Endothelial cell of umbilical vein (primary cell): ENCODE results near the gene ADARB2. TPM values are rescaled to one million over a fixed set of nuclear protein-coding genes. Genes with fewer than 3 reads are reported as not detected.

Experiments
- BruUV-seq: library from RNA; stranded (reverse); fragments of 400-500 nt; replicated peaks from 2 replicates; lab custom pipeline; 2021; lab: Mats Ljungman, UMichigan
- CTCF ChIA-PET: fragments of 300-600, 350-600 bp; sonication (Branson Sonifier 250); formaldehyde crosslinking; loops from one replicate; lab custom pipeline; 2021; ENCODE audit warnings: antibody characterized with exemption, inconsistent platforms; lab: Charles Lee
- POLR2A ChIA-PET: fragments of 300-600, 350-600 bp; sonication (Branson Sonifier 250); formaldehyde crosslinking; loops from one replicate; lab custom pipeline; 2021; ENCODE audit warnings: antibody characterized with exemption, inconsistent platforms; lab: Charles Lee
- DNase-seq: peaks from one replicate; pipeline ENCODE4 v3.0.0-alpha.2; 2011; ENCODE audit warnings: low read depth, low spot score
- FAIRE-seq: peaks from 2 replicates; lab custom pipeline; 2011; peaks lifted over from hg19 to GRCh38; lab: Jason Lieb, UNC
- H2AFZ ChIP-seq: 2 replicates; pipeline ENCODE4 v1.6.0; 2012; ENCODE audit warnings: low read depth, low read length, control low read depth, inconsistent platforms
- H3K27ac ChIP-seq: 2 replicates; pipeline ENCODE4 v1.5.1; 2011; ENCODE audit warnings: low read depth, mild to moderate bottlenecking, control low read depth, low read length, moderate library complexity; ENCODE audit not compliant: insufficient read depth
- H3K27me3 ChIP-seq, 2 experiments: 2 replicates each; pipeline versions ENCODE4 v1.6.0 to v1.6.1; 2011; ENCODE audit warnings: low read length in 2 of 2, mixed read lengths in 1 of 2; ENCODE audit not compliant: control insufficient read depth in 2 of 2, insufficient read depth in 2 of 2
- H3K36me3 ChIP-seq, 2 experiments: 2 replicates in 1 of 2; 3 replicates in 1 of 2; pipeline ENCODE4 v1.5.1; 2011; ENCODE audit warnings: low read length in 2 of 2, mild to moderate bottlenecking in 1 of 2, moderate library complexity in 1 of 2; ENCODE audit not compliant: control insufficient read depth in 2 of 2, insufficient read depth in 2 of 2; ENCODE audit errors: extremely low read depth in 1 of 2
- H3K4me1 ChIP-seq: 3 replicates; pipeline ENCODE4 v1.5.1; 2011; ENCODE audit warnings: mild to moderate bottlenecking, low read length; ENCODE audit not compliant: control insufficient read depth, insufficient read depth; ENCODE audit errors: extremely low read depth
- H3K4me2 ChIP-seq: 2 replicates; pipeline ENCODE4 v1.6.1; 2011; ENCODE audit warnings: low read length, control low read depth, mixed read lengths; ENCODE audit not compliant: insufficient read depth
- H3K4me3 ChIP-seq, 3 experiments: fragments of 200-600 bp in 1 of 3; sonication (generic), shearing (Covaris generic) in 1 of 3; replicated peaks in 1 of 3; 2 replicates each; pipeline ENCODE4 v1.5.1; 2011 to 2016; ENCODE audit warnings: control low read depth in 3 of 3, low read length in 3 of 3, mild to moderate bottlenecking in 2 of 3, inconsistent platforms in 1 of 3, low read depth in 1 of 3, moderate library complexity in 1 of 3; ENCODE audit not compliant: insufficient read depth in 1 of 3
- H3K79me2 ChIP-seq: 2 replicates; pipeline ENCODE4 v1.6.0; 2012; ENCODE audit warnings: low read length, inconsistent platforms; ENCODE audit not compliant: control insufficient read depth, insufficient read depth
- H3K9ac ChIP-seq: replicated peaks from 2 replicates; pipeline ENCODE3; 2011; ENCODE audit warnings: low read length, control low read depth; ENCODE audit not compliant: insufficient read depth; ENCODE audit errors: extremely low read depth
- H3K9me1 ChIP-seq: replicated peaks from 3 replicates; pipeline ENCODE4 v1.6.0; 2011; ENCODE audit warnings: mild to moderate bottlenecking, low read length; ENCODE audit not compliant: control insufficient read depth, insufficient read depth; ENCODE audit errors: extremely low read depth
- H3K9me3 ChIP-seq: replicated peaks from 2 replicates; pipeline ENCODE4 v1.5.1; 2012; ENCODE audit warnings: low read length, inconsistent platforms; ENCODE audit not compliant: control insufficient read depth, insufficient read depth
- H4K20me1 ChIP-seq: replicated peaks from 2 replicates; pipeline ENCODE3; 2011; ENCODE audit warnings: mild to moderate bottlenecking, low read length; ENCODE audit not compliant: control insufficient read depth, insufficient read depth; ENCODE audit errors: extremely low read depth
- CTCF ChIP-seq, 2 donors: IDR thresholded peaks; 1 replicate in 1 of 2; 2 replicates in 1 of 2; pipeline ENCODE4 v1.5.1; 2011; ENCODE audit warnings: low read length in 2 of 2, mild to moderate bottlenecking in 2 of 2, moderate library complexity in 2 of 2, control low read depth in 1 of 2, inconsistent platforms in 1 of 2, low read depth in 1 of 2; ENCODE audit not compliant: insufficient read depth in 1 of 2; ENCODE audit errors: extremely low read depth in 1 of 2
- EZH2 ChIP-seq: IDR thresholded peaks from 2 replicates; pipeline ENCODE4 v1.6.1; 2012; ENCODE audit warnings: borderline replicate concordance, low read depth, mild to moderate bottlenecking, moderate library complexity, low read length, inconsistent platforms; ENCODE audit not compliant: severe bottlenecking
- FOS ChIP-seq: IDR thresholded peaks from 2 replicates; pipeline ENCODE4 v1.6.1; 2011; ENCODE audit warnings: mild to moderate bottlenecking, low read length, moderate library complexity, borderline replicate concordance; ENCODE audit not compliant: insufficient read depth
- GATA2 ChIP-seq: IDR thresholded peaks from 2 replicates; pipeline ENCODE4 v1.7.0; 2011; ENCODE audit warnings: low read depth, mild to moderate bottlenecking, moderate library complexity, mixed read lengths, low read length; ENCODE audit not compliant: insufficient read length, insufficient read depth
- JUN ChIP-seq: IDR thresholded peaks from 2 replicates; pipeline ENCODE4 v1.6.1; 2011; ENCODE audit warnings: borderline replicate concordance, low read depth; ENCODE audit not compliant: insufficient read length, insufficient read depth
- MAX ChIP-seq: IDR thresholded peaks from 2 replicates; pipeline ENCODE4 v1.6.1; 2011; ENCODE audit not compliant: insufficient read depth, insufficient read length
- MYC ChIP-seq: IDR thresholded peaks from one replicate; pipeline ENCODE4 v1.6.1; 2011; ENCODE audit warnings: mild to moderate bottlenecking, low read depth, low read length
- POLR2A ChIP-seq: IDR thresholded peaks from 2 replicates; pipeline ENCODE4 v1.6.1; 2012; ENCODE audit warnings: low read depth, mild to moderate bottlenecking, control low read depth, low read length
- POLR2AphosphoS5 ChIP-seq: IDR thresholded peaks from 2 replicates; pipeline ENCODE4 v1.6.1; 2012; ENCODE audit warnings: low read depth, mild to moderate bottlenecking, control low read depth, low read length, moderate library complexity; ENCODE audit not compliant: insufficient read depth
- dilution Hi-C: fragments of 300-500 bp; cut with MboI; formaldehyde crosslinking; loops from one replicate; pipeline ENCODE4 v1.15.0; 2019; ENCODE audit warnings: low sequenced_read_pairs; ENCODE audit not compliant: extremely low pct_ligation_motif_present
- intact Hi-C: fragments of 100-400 bp; cut with micrococcal nuclease; formaldehyde crosslinking; loops from one replicate; pipeline ENCODE4 v1.10.0; 2022
- polyA plus RNA-seq, 4 experiments: library from polyadenylated mRNA; depleted of rRNA in 3 of 4; stranded (reverse) in 3 of 4; unstranded in 1 of 4; fragments of >200 nt; gene quantifications; 2 replicates each; pipeline versions ENCODE4 v1.2.1 to v1.2.3, GENCODE V29; 2011 to 2012; ENCODE audit warnings: missing spikeins in 1 of 4
- total RNA-seq: library from RNA; stranded (reverse); gene quantifications from 2 replicates; pipeline ENCODE4 v1.2.3, GENCODE V29; 2021

The ADARB2 gene
- total and polyA plus RNA-seq, 2 donors (not counting 3 experiments of a cell fraction or from before 2014, with no cell fraction given): not detected

- CTCF ChIA-PET: no interaction called here
- Histone ChIP-seq H4K20me1 (no peaks in the 10 kb centered on the region), H3K9me3 (peaks cover 6% of the 10 kb centered on the region)
Observed at GRCh38 chr10:1408651-1409367, 328.5 kb downstream of the ADARB2 start.

More at GRCh38 chr10:1408651-1409367, 328.5 kb downstream of the ADARB2 start:
- FAIRE-seq: no peak
- H3K36me3 ChIP-seq: no peaks in the 10 kb centered on the region
- H3K9ac ChIP-seq: no peak overlapping the region
- H2AFZ ChIP-seq: no peak overlapping the region
- no peak for DNase-seq
- H3K4me3 ChIP-seq: no peak overlapping the region
- H3K4me2 ChIP-seq: no peak overlapping the region
- no peak for TF ChIP-seq MAX
- no peak for TF ChIP-seq POLR2A
- TF ChIP-seq MYC: no peak
- no peak for TF ChIP-seq POLR2AphosphoS5
- no peak for TF ChIP-seq FOS
- TF ChIP-seq EZH2: no peak
- TF ChIP-seq CTCF (IDR thresholded peaks at IDR 0.05; ENCODE audit: extremely low read depth in 1 of 2, insufficient read depth in 1 of 2, low read depth in 1 of 2, low read length in 2 of 2): no peak
- no peak for TF ChIP-seq GATA2
- TF ChIP-seq JUN: no peak
- POLR2A ChIA-PET: no interaction called here
- H3K79me2 ChIP-seq: no peaks in the 10 kb centered on the region
- H3K27me3 ChIP-seq: no peaks in the 10 kb centered on the region
- no peak overlapping the region for H3K27ac ChIP-seq
- dilution Hi-C loops: no loop called here
- no TSS peak for BruUV-seq
- no peaks in the 10 kb centered on the region for H3K4me1 ChIP-seq
- intact Hi-C loops: no loop called here
- H3K9me1 ChIP-seq: no peaks in the 10 kb centered on the region
